GM10266 (cell line): Measurements from ENCODE around the gene KRT6C.

Source experiments
- DNase-seq: peaks from one replicate; pipeline ENCODE4 v3.0.0; 2012; ENCODE audit errors: extremely low spot score
- TF ChIP-seq, protein P1 (sequence below): IDR thresholded peaks from 2 replicates; pipeline ENCODE4 v1.5.1; 2012; ENCODE audit warnings: mild to moderate bottlenecking, low read depth; ENCODE audit not compliant: control insufficient read depth, insufficient read depth; ENCODE audit errors: missing control alignments

KRT6C gene

DNA sequence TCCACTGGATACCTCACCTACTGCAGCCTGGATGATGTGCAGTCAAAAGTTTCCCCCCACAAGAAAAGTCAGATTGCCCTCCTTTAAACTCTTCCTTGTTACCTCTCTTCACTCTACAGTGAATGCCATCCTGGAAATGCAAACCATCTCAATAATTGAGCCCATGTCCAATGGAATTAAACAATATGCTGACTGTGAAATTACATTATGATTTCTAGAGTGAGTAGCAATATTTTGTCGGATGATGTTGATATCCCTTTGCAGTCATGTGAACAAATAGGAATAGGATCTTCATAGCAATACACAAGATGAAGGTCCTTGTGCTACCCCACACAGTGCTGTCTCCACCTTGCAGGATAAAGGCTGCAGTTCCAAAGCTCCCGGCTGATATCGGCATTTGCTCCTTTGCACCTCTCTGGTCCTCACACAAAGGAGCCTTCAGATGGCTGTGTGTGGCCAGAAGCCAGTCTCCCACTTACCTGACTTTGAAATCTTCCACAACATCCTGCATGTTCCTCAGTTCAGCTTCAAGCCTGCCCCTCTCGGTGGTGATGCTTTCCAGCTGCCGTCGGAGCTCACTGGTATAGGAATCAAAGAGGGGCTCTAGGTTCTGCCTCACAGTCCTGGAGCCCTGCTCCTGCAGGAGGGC is 40.9 kb downstream of the KRT6C start:
- TF ChIP-seq, protein P1, sequence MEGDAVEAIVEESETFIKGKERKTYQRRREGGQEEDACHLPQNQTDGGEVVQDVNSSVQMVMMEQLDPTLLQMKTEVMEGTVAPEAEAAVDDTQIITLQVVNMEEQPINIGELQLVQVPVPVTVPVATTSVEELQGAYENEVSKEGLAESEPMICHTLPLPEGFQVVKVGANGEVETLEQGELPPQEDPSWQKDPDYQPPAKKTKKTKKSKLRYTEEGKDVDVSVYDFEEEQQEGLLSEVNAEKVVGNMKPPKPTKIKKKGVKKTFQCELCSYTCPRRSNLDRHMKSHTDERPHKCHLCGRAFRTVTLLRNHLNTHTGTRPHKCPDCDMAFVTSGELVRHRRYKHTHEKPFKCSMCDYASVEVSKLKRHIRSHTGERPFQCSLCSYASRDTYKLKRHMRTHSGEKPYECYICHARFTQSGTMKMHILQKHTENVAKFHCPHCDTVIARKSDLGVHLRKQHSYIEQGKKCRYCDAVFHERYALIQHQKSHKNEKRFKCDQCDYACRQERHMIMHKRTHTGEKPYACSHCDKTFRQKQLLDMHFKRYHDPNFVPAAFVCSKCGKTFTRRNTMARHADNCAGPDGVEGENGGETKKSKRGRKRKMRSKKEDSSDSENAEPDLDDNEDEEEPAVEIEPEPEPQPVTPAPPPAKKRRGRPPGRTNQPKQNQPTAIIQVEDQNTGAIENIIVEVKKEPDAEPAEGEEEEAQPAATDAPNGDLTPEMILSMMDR = no peak
- DNase-seq = no peak

DNA sequence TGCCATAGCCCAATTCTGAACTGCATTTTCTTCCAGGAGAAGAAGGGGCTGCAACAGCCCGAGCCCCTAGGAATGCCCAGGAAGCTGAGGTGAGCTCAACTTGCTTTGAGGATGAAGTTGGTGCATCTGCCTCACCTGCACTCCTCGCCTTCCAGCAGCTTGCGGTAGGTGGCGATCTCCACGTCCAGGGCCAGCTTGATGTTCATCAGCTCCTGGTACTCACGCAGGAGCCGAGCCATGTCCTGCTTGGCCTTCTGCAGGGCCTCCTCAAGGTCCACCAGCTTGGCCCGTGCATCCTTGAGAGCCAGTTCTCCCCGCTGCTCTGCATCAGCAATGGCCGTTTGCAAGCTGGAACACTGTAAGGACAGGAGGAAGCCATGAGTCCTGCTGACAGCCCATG is 45.5 kb downstream of the KRT6C start:
- DNase-seq = no peak
- TF ChIP-seq, protein P1 = no peak

DNA sequence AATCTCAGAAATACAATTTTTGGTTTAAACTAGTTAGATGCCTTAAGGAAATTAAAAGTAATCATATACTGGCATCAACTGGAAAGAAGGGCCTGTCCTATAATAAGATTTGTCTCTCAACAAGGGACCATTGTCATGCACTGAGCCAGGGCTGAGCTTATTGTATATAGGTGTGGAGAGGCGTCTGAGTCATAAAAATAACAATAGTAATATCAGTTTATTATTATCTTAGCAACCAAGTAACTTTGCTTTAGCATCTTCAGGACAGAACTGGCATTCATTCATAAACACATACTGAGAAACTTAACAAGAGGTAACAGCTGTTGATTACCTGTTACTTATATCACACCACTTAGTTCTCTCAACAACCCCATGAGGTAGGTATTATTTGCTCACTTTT is 46.5 kb downstream of the KRT6C start:
- DNase-seq = no peak
- TF ChIP-seq, protein P1 = no peak

DNA sequence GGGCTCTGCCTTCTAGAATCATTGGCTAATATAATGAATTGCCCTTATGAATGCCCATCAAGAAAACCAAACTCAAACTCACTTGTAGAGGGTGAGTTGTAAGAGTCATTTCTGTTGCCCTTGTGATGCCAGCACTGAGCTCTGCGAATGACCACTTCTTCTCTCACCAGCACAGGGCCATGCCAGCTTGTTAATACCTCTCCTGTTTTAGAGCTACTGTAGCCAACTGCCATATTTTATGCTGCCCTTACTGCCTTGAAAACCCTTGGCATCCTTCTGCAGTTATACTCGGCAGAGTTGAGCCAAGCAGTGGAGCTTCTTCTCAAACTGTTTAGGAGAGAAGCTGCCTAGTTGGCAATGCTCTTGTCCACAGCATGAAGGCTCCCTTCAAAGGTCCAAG is 47.6 kb downstream of the KRT6C start:
- no peak for DNase-seq
- TF ChIP-seq, protein P1 = no peak

DNA sequence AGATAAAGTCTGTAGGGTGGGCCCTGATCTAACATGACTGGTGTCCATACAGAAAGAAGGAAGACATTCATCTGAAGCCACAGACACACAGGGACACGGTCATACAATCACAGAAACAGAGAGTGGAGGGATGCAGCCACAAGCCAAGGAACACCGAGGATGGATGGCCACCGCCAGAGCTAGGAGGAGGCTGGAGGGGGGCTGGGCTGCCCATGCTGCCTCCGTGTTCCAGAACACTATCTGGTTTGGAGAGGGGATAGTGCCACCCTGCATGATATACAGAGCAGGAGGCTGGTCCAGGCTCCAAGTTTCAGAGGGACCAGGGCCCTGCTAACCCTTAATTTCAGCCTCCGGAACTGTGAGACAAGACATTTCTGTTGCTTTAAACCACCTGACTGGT is 48.1 kb downstream of the KRT6C start:
- DNase-seq = no peak
- TF ChIP-seq, protein P1 = no peak

DNA sequence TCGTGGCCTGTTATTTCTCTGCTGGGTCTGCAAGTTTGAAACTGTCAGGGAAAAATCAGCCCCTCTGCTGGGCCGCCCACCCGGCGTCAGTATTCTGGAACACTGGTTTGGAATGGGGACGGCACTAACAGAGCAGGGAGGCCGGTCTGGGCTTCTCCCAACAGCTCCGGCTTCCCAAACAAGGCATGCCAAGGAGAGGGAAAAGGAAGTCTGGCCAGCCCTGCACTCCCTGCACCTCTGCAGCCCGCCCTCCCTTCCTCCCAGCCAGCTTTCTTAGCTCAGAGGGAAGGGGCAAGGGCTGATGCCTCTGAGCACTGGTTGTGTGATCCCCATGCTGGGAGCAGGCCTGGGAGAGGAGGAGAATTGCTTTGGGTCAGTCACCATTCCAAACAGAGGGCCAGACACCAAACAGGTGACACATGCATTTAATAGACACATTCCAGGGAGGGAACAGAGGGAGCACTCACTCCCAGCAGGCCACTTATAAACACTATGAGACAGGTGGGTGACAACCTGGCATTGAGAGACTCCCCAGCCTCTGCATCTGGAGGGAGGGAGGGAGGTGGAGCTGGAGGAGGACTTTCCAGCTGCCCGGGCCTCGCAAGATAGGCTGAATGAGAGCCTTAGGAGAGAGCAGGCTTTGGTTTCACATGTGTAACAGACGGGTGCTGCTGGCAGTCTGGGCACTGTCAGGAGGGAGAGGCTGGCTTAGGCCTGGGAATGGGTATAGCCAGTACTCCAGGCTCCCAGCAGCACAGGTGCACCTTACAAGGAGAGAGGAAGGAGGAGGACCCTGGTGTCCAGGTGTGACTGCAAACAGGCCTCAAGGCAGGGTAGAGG is 49.7 kb downstream of the KRT6C start:
- no peak for DNase-seq
- TF ChIP-seq, protein P1 = no peak

DNA sequence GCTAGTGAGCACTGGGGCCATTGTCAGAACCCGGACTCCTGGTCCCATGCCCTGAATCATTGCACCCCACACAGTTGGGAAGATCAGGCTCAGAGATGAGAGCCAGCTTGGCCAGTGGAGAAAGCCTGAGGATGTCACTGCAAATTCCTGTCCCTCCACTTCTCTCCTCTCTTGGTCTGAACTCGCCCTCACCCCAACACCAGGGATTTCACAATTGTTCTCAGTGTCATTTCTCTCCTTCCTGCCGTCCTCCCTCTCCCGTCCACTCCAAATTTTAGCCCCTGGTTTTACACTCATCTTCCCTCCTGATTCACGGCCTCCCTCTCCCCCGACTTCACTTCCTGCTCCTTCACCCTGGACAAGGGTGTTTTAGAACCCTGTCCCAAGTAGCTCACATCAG is 50.6 kb downstream of the KRT6C start:
- no peak for DNase-seq
- TF ChIP-seq, protein P1 = no peak
